ENCODE results near the gene NRSN2.
A peak's percentile ranks its signal among the peaks of the same experiment; 100 is the strongest.
"Not testable (repeated sequence)": the region's sequence is repeated elsewhere in the genome, so short reads cannot be mapped to it uniquely, and the experiment has no call there.

The NRSN2 gene

GRCh38 chr20:375265-375889 lies 28.5 kb downstream of the NRSN2 start:
- no peak for DNase-seq (ENCODE audit: low read depth in 2 of 2)

- DNase-seq (ENCODE audit: low read depth in 2 of 2), result no peak
Measured at GRCh38 chr20:376089-376488, 29.2 kb downstream of the NRSN2 start.

- DNase-seq (ENCODE audit: low read depth in 2 of 2), result no peak
Measured at GRCh38 chr20:376750-377149, 29.8 kb downstream of the NRSN2 start.

- DNase-seq (ENCODE audit: low read depth in 2 of 2), result not testable (repeated sequence)
Measured at GRCh38 chr20:377578-377977, 30.7 kb downstream of the NRSN2 start.

- DNase-seq (ENCODE audit: low read depth in 2 of 2), result no peak
Measured at GRCh38 chr20:378961-379336, 32.0 kb downstream of the NRSN2 start.

- DNase-seq (ENCODE audit: low read depth in 2 of 2), result peak; percentile 63
Measured at GRCh38 chr20:380763-381580, 34.1 kb downstream of the NRSN2 start.

GRCh38 chr20:381581-382290 lies 34.8 kb downstream of the NRSN2 start:
- DNase-seq (ENCODE audit: low read depth in 2 of 2), result peak; percentile 61 to 69

GRCh38 chr20:382291-383115 lies 35.6 kb downstream of the NRSN2 start:
- no peak for DNase-seq (ENCODE audit: low read depth in 2 of 2)

- no peak for DNase-seq (ENCODE audit: low read depth in 2 of 2)
Measured at GRCh38 chr20:383889-384288, 37.0 kb downstream of the NRSN2 start.

- DNase-seq (ENCODE audit: low read depth in 2 of 2), result no peak
Measured at GRCh38 chr20:384723-385122, 37.8 kb downstream of the NRSN2 start.

- no peak for DNase-seq (ENCODE audit: low read depth in 2 of 2)
Measured at GRCh38 chr20:385448-385847, 38.5 kb downstream of the NRSN2 start.

- DNase-seq (ENCODE audit: low read depth in 2 of 2), result not testable (repeated sequence)
Measured at GRCh38 chr20:386634-387033, 39.7 kb downstream of the NRSN2 start.

- DNase-seq (ENCODE audit: low read depth in 2 of 2), result no peak
Measured at GRCh38 chr20:387520-387919, 40.6 kb downstream of the NRSN2 start.

- no peak for DNase-seq (ENCODE audit: low read depth in 2 of 2)
Measured at GRCh38 chr20:388034-388994, 41.4 kb downstream of the NRSN2 start.

GRCh38 chr20:389220-389619 lies 42.3 kb downstream of the NRSN2 start:
- DNase-seq (ENCODE audit: low read depth in 2 of 2), result no peak

GRCh38 chr20:391041-391711 lies 44.3 kb downstream of the NRSN2 start:
- DNase-seq (ENCODE audit: low read depth in 2 of 2), result no peak

- not testable (repeated sequence) for DNase-seq (ENCODE audit: low read depth in 2 of 2)
Measured at GRCh38 chr20:393296-393695, 46.4 kb downstream of the NRSN2 start.

GRCh38 chr20:396252-396618 lies 49.3 kb downstream of the NRSN2 start:
- DNase-seq (ENCODE audit: low read depth in 2 of 2), result no peak

GRCh38 chr20:396619-397431 lies 49.9 kb downstream of the NRSN2 start:
- DNase-seq (ENCODE audit: low read depth in 2 of 2), result no peak

All from stimulated activated CD4-positive, alpha-beta T cell treated with anti-CD3 and anti-CD28 coated beads, Interleukin-4, amount 100 ng/mL, for 48 hours (primary cell).